Stimulated activated CD4-positive, alpha-beta T cell treated with anti-CD3 and anti-CD28 coated beads, TNF-alpha, amount 100 ng/mL, for 1 hour (primary cell): ENCODE measurements around the gene RFX2.
"Not testable (repeated sequence)": the region's sequence is repeated elsewhere in the genome, so short reads cannot be mapped to it uniquely, and the experiment has no call there.

Experiments used
- DNase-seq, 3 donors: peaks; one replicate each; pipeline ENCODE4 v3.0.0-alpha.2; 2020; ENCODE audit warnings: low read depth in 3 of 3, low spot score in 1 of 3

Gene RFX2

DNA sequence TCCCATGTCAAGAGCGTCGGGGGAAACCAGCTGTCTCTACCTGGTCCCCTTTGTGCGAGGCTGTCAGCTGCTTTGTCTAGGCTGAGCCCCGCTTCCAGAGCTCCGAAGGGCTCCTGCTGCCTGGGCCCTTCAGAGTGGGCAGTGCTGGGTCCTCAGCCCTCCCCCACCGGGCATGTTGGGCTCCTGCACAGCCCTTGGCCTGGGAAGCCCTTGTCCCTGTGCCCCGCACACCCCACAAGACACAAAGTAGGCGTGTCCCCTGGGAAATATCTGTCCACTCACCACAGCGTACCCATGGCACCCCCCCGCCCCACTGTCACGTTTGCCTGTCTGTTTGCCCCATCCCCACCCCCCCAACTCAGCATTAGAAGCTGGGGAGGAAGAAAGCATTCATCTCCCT lies 92.7 kb downstream of the RFX2 start:
- no peak for DNase-seq

- DNase-seq, result no peak
Measured at GRCh38 chr19:6015841-6016545, 94.3 kb downstream of the RFX2 start.

GRCh38 chr19:6014551-6015135 lies 95.7 kb downstream of the RFX2 start:
- DNase-seq, result no peak

DNA sequence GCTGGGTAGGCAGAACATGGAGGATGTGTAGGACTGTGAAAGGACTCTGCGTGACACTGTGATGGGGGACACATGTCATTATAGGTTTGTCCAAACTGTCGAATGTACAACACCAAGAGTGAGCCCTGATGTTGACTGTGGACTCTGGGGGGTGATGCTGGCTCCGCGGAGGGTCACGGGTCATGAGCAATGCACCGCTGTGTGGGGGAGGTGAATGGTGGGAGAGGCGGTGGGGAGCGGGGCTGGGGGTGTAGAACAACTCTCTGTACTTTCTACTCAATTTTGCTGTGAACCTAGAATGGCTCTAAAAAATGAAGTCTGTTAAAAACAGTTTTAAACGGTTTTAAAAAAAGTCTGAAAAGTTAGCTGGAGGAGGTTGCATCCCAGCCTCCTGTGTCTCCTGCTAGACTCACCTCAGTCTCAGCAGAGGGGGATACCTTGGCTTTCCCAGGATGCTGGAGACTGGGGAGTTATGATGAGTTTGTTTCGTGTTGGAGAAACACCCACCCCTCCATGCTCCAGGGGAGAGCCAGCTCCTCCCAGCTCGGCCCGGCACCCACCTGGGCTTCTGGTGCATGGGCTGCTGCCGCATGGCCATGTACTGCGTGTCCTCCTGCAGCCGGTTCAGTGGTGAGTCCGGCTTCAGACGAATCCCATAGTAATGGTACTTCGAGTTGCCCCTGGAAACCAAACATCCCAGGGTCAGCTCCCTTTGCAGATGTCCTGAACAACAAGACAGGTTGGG lies 97.7 kb downstream of the RFX2 start:
- no peak for DNase-seq

DNA sequence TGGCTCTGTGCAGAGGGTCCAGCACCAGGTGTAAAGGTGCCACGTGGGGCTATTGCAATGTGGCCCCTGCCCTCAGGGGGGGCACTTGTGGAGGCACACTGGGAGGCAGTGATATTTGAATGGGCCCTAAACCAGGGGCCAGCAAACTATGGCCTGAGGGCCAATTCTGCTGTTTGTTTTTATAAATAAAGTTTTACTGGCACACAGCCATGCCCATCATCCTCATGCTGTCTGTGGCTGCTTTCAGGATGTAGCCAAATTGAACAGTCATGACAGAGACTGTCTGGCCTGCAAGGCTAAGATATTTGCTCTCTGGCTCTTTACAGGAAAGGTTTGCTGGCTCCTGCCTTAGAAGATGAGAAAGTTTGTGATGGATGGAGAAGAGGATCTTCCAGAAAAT lies 98.5 kb downstream of the RFX2 start:
- DNase-seq, result no peak

DNA sequence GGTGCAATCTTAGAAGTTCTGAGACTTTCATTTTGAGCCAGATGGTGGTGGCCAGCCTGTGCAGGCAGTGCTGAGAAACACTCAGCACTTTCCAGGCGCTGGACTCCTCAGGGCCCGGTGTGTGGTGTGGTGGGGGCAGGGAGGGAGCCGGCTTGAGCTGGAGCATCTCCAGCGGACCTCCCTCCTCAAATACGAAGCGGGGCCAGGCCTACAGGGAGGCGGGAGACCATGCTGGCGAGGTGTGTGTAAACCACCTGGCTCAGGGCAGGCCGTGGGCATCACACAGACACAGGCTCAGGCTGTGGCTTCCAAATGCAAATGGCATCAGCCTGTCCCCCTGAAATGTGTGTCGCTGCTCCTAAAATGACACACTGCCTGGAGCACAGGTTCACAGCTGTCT lies 99.1 kb downstream of the RFX2 start:
- DNase-seq, result no peak

- no peak for DNase-seq
Measured at GRCh38 chr19:6010107-6010506, 100.2 kb downstream of the RFX2 start.

- DNase-seq, result no peak
Measured at GRCh38 chr19:6007866-6008265, 102.4 kb downstream of the RFX2 start.

DNA sequence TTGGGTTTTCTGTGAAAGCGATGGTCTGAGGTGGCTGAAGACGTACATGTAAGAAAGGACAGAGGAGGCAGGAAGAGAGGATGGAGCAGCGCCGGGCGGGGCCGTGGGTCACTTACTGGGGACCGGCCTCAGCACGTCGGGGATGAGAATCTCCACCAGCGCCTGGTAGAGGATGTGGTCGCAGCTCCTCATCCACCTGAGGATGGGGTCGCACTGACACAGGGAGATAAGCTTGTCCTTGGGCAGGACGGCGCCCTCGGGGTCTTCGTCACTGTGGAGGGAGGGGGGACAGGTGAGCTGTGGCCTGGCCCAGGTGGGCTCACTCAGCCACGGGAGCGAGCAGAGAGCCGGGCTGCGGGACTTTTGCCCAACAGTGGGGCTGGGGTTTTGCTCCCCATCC lies 103.4 kb downstream of the RFX2 start:
- no peak for DNase-seq

- DNase-seq, result not testable (repeated sequence)
Measured at GRCh38 chr19:6006070-6006446, 104.2 kb downstream of the RFX2 start.

GRCh38 chr19:6005321-6006069 lies 104.8 kb downstream of the RFX2 start:
- no peak for DNase-seq

- no peak for DNase-seq
Measured at GRCh38 chr19:6003976-6004375, 106.3 kb downstream of the RFX2 start.

- DNase-seq, result no peak
Measured at GRCh38 chr19:6002591-6002990, 107.7 kb downstream of the RFX2 start.

DNA sequence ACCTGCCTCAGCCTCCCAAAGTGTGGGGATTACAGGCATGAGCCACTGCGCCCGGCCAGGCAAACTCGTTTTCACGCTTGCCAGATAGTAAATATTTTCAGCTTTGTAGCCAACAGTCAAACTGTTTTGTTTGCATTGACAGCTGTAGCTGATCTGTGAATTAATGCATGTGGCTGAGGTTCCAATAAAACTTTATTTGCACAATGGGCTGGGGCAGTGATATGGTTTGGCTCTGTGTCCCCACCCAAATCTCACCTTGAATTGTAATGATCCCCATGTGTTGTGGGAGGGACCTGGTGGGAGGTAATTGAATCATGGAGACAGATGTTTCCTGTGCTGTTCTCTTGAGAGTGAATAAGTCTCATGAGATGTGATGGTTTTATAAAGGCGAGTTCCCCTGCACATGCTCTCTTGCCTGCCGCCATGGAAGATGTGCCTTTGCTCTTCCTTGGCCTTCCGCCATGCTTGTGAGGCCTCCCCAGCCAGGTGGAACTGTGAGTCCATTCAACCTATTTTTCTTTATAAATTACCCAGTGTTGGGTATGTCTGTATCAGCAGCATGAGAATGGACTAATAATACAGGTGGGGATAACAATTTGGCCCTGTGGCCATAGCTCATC lies 110.0 kb downstream of the RFX2 start:
- DNase-seq, result no peak

GRCh38 chr19:5999693-6000092 lies 110.6 kb downstream of the RFX2 start:
- no peak for DNase-seq

- DNase-seq, result no peak
Measured at GRCh38 chr19:5997371-5997770, 112.9 kb downstream of the RFX2 start.

GRCh38 chr19:5996623-5997320 lies 113.5 kb downstream of the RFX2 start:
- DNase-seq, result no peak

DNA sequence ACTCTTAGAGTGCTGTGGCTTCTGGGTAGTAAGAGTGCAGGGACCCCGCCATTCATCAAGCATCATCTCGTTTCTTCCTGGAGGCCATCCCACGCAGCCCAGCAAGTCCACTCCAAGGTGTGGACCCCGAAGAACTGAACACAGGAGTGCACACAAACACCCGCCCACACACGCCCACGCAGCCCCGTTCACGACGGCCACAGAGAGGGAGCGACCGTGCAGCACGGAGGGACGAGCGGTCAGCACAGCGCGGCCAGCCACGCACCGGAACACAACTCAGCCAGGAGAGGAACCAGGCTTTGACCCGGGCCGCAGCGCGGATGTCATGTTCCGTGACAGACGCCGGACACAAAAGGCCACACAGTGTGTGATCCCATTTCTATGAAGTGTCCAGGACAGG lies 114.2 kb downstream of the RFX2 start:
- no peak for DNase-seq

- DNase-seq, result no peak
Measured at GRCh38 chr19:5995606-5996005, 114.7 kb downstream of the RFX2 start.

- no peak for DNase-seq
Measured at GRCh38 chr19:5994405-5995165, 115.7 kb downstream of the RFX2 start.
